ENCODE data around the gene RUFY4. TPM values are rescaled to one million over a fixed set of nuclear protein-coding genes. Genes with fewer than 3 reads are reported as not detected.

Gene RUFY4
- polyA plus RNA-seq, 1 experiment = not detected

GRCh38 chr2:218031771-218032257 lies 37.2 kb upstream of the RUFY4 start:
- ChIA-PET POLR2A (no interaction called here), CTCF (interaction anchor here (1.5 to 11.9 kb wide), 2 partner anchors 38 to 243 kb away, joined by 5 to 145 read pairs; no protein-coding TSS in a partner anchor)
- TF ChIP-seq CTCF (IDR thresholded peaks at IDR 0.05; ENCODE audit: low read depth, low read length) = no peak

GRCh38 chr2:218032336-218033171 lies 36.5 kb upstream of the RUFY4 start:
- no peaks in the 10 kb centered on the region; the same call in 1 of the 2 replicates for H3K9me3 ChIP-seq (ENCODE audit: control insufficient read depth, insufficient read depth, low read length)
- CTCF ChIA-PET = interaction anchor here (1.0 to 11.9 kb wide), 6 partner anchors 19 to 250 kb away, joined by 3 to 145 read pairs (median 4); no protein-coding TSS in a partner anchor
- peaks cover 23% of the 10 kb centered on the region for H3K27me3 ChIP-seq (ENCODE audit: control insufficient read depth, insufficient read depth, low read length)
- POLR2A ChIA-PET = no interaction called here
- no peak overlapping the region for H3K27ac ChIP-seq (ENCODE audit: low read depth, low read length)
- no peak for TF ChIP-seq CTCF (IDR thresholded peaks at IDR 0.05; ENCODE audit: low read depth, low read length)
- H3K4me3 ChIP-seq (ENCODE audit: low read depth, low read length) = no peak overlapping the region
- DNase-seq (ENCODE audit: low read depth, low spot score) = no peak

More at GRCh38 chr2:218031771-218032257, 37.2 kb upstream of the RUFY4 start:
- peaks cover 22% of the 10 kb centered on the region for H3K27me3 ChIP-seq (ENCODE audit: control insufficient read depth, insufficient read depth, low read length)
- H3K4me3 ChIP-seq (ENCODE audit: low read depth, low read length) = no peak overlapping the region
- H3K9me3 ChIP-seq (ENCODE audit: control insufficient read depth, insufficient read depth, low read length) = no peaks in the 10 kb centered on the region; the same call in 1 of the 2 replicates
- H3K27ac ChIP-seq (ENCODE audit: low read depth, low read length) = no peak overlapping the region
- DNase-seq (ENCODE audit: low read depth, low spot score) = no peak

- H3K27ac ChIP-seq (ENCODE audit: low read depth, low read length) = no peak overlapping the region
- peaks cover 23% of the 10 kb centered on the region for H3K27me3 ChIP-seq (ENCODE audit: control insufficient read depth, insufficient read depth, low read length)
- H3K4me3 ChIP-seq (ENCODE audit: low read depth, low read length) = no peak overlapping the region
- H3K9me3 ChIP-seq (ENCODE audit: control insufficient read depth, insufficient read depth, low read length) = no peaks in the 10 kb centered on the region; the same call in 1 of the 2 replicates
- ChIA-PET POLR2A (no interaction called here), CTCF (interaction anchor here (0.6 to 11.9 kb wide), 7 partner anchors 18 to 250 kb away, joined by 3 to 145 read pairs (median 4); no protein-coding TSS in a partner anchor)
- no peak for TF ChIP-seq CTCF (IDR thresholded peaks at IDR 0.05; ENCODE audit: low read depth, low read length)
- no peak for DNase-seq (ENCODE audit: low read depth, low spot score)
Observed at GRCh38 chr2:218033208-218033589, 35.9 kb upstream of the RUFY4 start.

- no peaks in the 10 kb centered on the region; the same call in 1 of the 2 replicates for H3K9me3 ChIP-seq (ENCODE audit: control insufficient read depth, insufficient read depth, low read length)
- H3K4me3 ChIP-seq (ENCODE audit: low read depth, low read length) = no peak overlapping the region
- ChIA-PET CTCF (interaction anchor here (0.6 to 11.9 kb wide), 10 partner anchors 17 to 251 kb away, joined by 3 to 145 read pairs (median 4); no protein-coding TSS in a partner anchor), POLR2A (no interaction called here)
- no peak for TF ChIP-seq CTCF (IDR thresholded peaks at IDR 0.05; ENCODE audit: low read depth, low read length)
- H3K27me3 ChIP-seq (ENCODE audit: control insufficient read depth, insufficient read depth, low read length) = peaks cover 20% of the 10 kb centered on the region
- DNase-seq (ENCODE audit: low read depth, low spot score) = no peak
- no peak overlapping the region for H3K27ac ChIP-seq (ENCODE audit: low read depth, low read length)
Observed at GRCh38 chr2:218033590-218034496, 35.2 kb upstream of the RUFY4 start.
